Left forelimb (tissue), 1 donor: Measurements from ENCODE around the gene STEAP1.

ENCODE experiments used
- DNase-seq: peaks from one replicate; pipeline ENCODE4 v3.0.0-alpha.2; 2018; ENCODE audit warnings: low spot score

The STEAP1 gene

DNA sequence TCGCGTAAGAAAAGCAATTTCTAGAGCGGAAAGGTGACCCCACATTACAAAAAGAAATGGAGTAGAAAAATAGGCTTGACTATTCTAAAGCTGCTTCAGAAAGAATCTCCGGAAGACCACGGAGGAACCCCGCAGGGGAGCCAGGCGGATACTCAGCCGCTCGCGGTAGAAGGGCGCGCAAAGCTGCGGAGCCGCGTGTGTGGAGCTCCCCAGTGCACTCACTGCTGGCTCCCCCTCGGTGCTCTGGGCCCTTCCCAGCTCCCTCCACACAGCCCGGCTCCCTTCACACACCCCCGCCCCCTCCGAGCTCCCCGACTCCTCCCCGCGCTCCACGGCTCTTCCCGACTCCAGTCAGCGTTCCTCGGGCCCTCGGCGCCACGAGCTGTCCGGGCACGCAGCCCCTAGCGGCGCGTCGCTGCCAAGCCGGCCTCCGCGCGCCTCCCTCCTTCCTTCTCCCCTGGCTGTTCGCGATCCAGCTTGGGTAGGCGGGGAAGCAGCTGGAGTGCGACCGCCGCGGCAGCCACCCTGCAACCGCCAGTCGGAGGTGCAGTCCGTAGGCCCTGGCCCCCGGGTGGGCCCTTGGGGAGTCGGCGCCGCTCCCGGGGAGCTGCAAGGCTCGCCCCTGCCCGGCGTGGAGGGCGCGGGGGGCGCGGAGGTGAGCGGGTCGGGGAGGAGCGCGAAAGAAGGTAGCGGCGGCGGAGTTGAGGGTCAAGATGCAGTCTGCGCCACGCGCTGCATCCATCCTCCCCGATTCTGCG, 57.3 kb downstream of the STEAP1 start, which contains the start of gene STEAP2:
Gene STEAP2 (plus strand): TSS at position 350 of the 758 bp plus-strand sequence. CDS start 13,343 bp downstream, outside the sequence.
- peak; percentile 91 for DNase-seq

GRCh38 chr7:90212149-90212495, 57.9 kb downstream of the STEAP1 start:
- no peak for DNase-seq

DNA sequence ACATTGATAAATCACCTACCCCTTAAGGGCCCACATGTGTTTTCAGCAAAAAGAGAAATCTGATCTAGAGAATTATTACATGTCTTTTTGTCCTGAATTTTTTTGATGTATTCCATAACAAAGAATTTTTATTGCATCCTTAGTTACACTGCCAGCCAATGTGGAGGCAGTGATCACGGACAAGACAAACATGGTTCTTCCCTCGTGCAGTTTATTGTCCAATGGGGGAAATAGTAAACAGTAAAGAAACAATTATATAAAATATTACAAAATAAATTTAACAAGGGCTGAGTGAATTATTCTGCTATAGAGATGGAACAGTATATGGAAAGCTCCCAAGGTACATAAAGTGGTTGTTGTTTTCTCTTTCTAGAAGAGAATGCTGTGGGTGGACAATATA, 59.3 kb downstream of the STEAP1 start:
- no peak for DNase-seq
